NCI-H1048 (cell line): ENCODE results near the gene NOL7.

Source experiments
- DNase-seq: peaks from one replicate; lab custom pipeline; 2025; lab: John Stamatoyannopoulos, UW

NOL7 gene

GRCh38 chr6:13597073-13597472 lies 18.1 kb upstream of the NOL7 start:
- no peak for DNase-seq

DNA sequence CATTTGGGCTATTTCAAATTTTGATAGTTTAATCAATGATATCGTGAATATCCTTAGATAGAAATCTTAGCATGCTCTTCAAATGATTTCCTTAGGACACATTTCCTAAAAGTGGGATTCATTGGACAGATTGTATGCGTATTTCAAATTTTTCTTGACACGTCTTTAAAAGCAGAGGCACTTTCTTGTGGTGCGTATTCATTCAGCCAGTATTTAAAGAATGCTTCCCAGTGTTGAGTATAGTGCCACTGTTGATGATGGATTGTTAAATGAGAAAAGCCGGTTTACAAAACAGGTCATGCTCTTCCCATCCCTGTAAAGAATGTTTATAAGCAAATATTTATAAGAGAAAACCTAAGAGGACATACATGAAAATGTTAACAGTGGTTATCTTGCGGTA lies 15.1 kb upstream of the NOL7 start:
- DNase-seq: no peak

DNA sequence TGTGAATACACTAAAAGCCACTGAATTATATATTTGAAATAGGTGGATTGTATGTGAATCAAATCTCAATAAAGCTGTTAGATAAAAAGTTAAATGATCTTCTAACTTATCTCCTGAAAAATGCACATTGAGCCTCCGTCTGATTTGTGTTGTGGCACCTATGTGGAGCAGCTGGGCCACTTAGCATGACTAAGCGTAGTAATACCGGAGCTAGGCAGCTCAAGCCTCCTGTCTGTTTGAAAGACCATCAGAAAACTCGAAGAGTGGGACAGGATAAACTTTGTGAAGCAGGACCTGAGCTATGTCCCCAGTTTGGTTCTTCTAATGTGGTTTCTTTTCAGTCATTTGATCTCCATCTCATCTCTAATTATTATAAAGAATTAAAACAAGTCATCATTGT lies 11.0 kb upstream of the NOL7 start:
- no peak for DNase-seq

DNA sequence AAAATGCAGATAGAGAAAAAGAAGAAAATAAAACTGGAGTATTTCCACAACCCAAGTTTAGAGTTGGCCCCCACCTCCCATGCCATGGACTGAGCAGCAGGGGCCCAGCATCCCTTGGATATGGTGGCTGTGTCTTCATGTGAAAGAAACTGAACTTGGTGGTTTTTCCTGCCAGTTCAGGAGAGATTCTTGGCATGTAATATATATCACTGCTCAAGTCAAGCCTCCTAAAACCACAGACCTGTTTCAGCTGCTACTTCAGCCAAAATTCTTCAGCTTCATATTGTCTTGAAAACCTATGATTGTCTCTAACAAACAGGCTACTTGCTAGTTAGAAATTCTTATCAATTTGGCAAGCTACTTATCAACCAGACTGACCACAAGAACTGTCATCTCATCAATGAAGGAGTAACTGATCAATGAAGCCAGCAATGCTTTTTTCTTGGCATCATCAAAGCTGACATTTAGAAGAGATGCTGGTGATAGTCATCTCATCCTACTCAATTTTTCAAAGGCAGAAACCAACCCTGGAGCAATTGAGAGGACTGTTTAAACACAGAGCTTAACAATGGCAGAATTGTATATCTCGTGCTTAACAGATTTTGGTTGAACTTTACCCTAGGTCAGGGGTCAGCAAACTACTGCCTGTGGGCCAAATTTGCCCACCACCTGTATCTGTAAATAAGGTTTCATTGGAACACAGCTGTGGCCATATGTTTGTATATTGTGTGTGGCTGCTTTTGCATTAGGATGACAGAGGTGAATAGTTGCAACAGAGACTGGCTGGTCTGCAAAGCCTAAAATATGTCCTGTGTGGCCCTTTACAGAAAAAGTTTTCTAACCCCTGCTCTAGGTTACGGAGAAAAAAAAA lies 10.4 kb upstream of the NOL7 start:
- DNase-seq: no peak

- no peak for DNase-seq
Measured at GRCh38 chr6:13605634-13606033, 9.5 kb upstream of the NOL7 start.

DNA sequence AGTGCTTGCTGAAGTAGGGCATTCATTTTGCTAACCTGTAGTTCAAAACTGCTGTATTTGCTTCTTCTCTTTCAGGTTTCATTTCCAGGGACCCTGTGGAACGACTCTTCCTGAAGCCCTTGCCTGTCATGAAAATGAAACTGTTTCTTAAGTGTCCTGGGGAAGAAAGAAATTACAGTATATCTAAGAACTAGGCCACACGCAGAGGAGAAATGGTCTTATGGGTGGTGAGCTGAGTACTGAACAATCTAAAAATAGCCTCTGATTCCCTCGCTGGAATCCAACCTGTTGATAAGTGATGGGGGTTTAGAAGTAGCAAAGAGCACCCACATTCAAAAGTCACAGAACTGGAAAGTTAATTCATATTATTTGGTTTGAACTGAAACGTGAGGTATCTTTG lies 3.4 kb upstream of the NOL7 start:
- no peak for DNase-seq

GRCh38 chr6:13613029-13613594 lies 2.0 kb upstream of the NOL7 start:
- DNase-seq: no peak

DNA sequence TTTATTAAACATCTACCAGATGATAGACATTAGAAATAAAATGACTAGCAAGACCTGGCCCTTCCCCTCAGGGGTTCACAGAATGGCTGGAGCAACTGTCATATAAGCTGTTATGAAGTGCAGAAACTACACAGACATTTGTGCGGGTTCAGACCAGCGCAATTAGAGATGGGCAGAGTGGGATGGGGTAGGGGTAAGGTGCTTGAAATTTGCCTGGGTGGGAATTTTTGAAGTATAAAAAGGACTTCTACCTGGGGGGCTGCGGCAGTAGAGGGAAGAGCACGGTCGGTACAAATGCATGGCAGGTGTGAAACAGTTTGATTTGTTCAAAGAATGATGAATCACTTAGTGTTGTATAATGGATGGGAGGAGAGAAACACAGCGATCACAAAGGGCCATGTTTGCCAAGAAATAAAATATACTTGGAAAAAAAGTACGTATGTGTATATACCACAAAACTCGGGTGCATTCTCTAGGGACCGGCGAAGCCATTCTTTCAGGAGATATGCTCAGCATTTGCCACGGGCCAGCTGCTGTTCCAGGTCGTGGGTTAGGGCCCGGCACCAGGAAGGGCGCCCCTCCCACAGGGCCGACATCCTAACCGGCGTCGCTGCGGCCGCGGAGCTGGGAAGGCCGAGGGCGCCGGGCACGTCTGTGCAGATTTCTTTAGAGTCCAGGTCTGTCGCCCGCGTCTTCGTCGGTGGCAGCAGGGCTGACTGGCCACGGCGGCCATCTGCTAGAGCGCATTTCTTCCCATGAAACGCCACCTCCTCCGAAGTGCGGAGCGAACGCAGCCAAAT lies 809 bp upstream of the NOL7 start:
- no peak for DNase-seq

GRCh38 chr6:13615792-13616120 lies 621 bp downstream of the NOL7 start:
- no peak for DNase-seq

GRCh38 chr6:13617066-13617465 lies 1.9 kb downstream of the NOL7 start:
- DNase-seq: no peak

GRCh38 chr6:13624871-13625288 lies 9.7 kb downstream of the NOL7 start:
- no peak for DNase-seq

DNA sequence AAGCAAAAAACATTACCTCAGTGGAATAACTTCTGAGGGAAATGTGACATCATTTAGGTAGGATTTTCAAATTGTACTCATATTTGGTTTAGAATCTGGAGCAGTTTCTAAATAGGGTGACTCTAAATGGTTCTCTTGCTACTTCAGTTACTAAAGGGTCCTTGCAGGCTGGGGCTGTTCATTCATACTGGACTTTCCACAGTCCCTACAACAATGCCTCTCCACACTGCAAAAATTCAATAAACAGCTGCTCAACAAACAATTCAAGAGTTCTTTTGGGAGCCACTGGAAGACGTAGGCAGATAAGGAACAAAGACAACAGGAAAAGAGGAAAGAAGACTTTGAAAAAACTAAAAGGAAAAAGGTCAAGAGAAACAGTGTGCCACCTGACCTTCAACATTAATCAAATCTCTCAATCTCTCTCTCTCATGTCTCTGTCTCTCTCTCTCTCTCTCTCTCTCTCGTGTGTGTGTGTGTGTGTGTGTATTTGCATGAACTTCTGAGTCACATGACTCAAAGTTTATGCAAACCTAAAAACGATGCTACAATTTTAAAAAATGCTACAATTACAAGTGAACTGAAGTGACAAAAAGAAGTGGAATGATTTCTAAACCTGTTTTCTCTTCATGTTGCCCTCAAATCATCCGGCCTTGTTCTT lies 14.5 kb downstream of the NOL7 start:
- no peak for DNase-seq

DNA sequence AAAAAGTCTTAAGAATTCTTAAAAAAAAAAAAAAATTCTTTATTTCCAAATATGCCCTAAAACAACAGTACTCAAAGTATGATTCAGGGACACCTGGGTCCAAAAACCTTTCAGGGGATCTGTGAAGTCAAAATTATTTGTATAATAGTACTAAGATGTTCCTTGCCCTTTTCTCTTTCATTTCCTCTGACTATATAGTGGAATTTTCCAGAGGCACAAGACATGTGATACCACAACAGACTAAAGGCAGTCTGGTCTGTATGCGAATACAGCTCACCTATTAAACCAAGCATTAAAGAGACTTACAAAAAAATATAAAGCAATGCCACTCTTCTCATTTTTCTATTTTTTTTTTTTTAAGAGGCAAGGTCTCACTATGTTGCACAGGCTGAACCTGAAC lies 15.4 kb downstream of the NOL7 start:
- DNase-seq: no peak

DNA sequence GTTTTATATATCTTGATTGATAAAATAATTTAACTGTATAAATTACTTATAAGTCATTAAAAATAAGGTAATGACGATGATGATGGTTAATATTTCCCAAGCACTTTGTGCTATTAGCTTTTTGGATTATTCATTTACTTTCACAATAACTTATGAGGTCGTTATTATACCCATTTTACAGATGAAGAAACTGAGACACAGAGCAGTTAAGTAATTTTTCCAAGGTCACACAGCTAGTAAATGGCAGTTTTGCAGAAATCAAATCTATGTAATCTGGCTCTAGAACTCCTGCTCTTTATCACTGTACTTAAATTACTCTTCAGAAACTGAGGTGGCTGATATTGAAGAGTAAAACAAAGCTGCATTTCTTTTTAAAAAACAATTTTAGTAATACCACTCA lies 18.2 kb downstream of the NOL7 start:
- DNase-seq: no peak

DNA sequence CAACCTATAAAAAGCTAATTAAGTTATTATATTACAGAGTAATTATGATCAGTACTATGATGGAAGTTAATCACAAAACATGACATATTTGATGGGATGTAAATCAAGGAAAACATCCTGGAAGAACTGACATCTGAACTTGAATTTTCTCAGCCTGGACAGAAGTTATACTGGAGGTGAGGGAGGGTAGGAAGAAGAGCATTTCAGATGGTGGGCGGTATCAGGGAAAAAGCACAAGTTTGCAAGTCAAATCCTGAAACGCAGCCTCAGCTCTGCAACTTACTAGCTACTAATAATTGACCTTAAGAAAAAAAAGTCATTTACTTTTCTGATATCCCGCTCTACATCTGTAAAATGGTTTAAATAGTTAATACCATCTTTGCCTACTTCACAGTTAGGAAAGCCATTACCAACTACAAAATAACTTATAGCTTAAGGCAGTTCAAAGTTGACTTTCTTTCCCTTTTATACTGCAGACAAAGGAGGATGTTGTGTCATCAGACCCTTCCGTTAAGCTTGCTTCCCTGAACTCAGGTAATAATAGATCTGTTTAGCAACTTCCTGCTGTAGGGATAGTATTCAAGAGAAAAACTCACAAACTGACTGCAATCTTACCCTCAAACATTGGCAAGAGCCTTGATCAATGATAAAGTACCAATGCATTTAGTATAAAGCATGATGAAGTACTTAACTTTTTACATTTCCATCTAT lies 21.0 kb downstream of the NOL7 start:
- DNase-seq: no peak

GRCh38 chr6:13638014-13638413 lies 22.9 kb downstream of the NOL7 start:
- DNase-seq: no peak

- no peak for DNase-seq
Measured at GRCh38 chr6:13638626-13639025, 23.5 kb downstream of the NOL7 start.

GRCh38 chr6:13641315-13641714 lies 26.2 kb downstream of the NOL7 start:
- no peak for DNase-seq

DNA sequence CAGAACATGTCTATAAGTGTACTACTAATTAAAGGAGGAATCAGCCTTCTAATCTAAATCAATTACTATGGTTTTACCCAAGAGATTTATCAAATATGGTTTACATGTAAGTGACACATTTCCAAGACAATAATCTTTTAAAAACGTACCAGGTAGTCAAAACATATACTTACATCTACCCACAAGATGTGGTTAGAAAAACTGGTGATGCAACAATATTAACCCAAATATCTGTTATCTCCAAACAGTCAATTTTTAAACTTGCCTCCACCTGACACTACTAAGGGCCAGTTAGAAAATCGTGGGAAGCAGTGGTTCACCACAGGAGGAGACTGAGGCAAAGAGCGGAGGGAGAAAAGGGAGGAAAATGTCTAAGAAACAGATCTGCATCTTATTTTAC lies 28.0 kb downstream of the NOL7 start:
- DNase-seq: no peak

DNA sequence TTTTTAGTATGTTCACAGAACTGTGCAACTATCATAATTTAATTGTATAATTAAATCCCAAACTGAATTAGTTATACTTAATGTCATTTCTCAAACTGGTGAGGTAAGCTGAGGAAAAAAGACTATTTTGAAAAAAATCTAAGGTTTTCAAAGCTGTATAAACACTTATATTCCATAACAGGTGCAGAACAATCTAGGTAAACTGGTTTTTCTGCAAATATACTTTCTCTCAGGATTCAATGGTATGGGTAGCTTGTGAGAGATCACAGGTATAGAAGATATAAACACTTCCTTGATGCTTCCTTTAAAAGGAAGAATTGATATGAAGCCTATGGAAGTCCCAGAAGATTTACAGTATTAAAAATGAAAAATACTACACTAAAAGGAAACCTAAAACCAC lies 33.7 kb downstream of the NOL7 start:
- DNase-seq: no peak

GRCh38 chr6:13649393-13649792 lies 34.3 kb downstream of the NOL7 start:
- no peak for DNase-seq

GRCh38 chr6:13653296-13653695 lies 38.2 kb downstream of the NOL7 start:
- no peak for DNase-seq
